Activated naive CD4-positive, alpha-beta T cell treated with anti-CD3 and anti-CD28 coated beads, Interleukin-2, amount 10 ng/mL, durations not matched to agents 7 days and 5 days (primary cell): ENCODE measurements around the gene KIF3A.

Experiments
- CTCF ChIA-PET: fragments of 350-600 bp; sonication (Branson Sonifier 250); formaldehyde crosslinking; loops from one replicate; lab custom pipeline; 2021; ENCODE audit warnings: antibody characterized with exemption; lab: Charles Lee
- DNase-seq: peaks from one replicate; pipeline ENCODE4 v3.0.0-alpha.2; 2020
- H3K27ac Mint-ChIP-seq: one replicate; pipeline ENCODE4 v1.8.0; 2021; ENCODE audit warnings: mild to moderate bottlenecking, moderate library complexity, mixed read lengths
- H3K27me3 Mint-ChIP-seq: one replicate; pipeline ENCODE4 v1.8.0; 2021; ENCODE audit warnings: mild to moderate bottlenecking, mixed read lengths
- H3K36me3 Mint-ChIP-seq: one replicate; pipeline ENCODE4 v1.8.0; 2021; ENCODE audit warnings: mixed read lengths
- H3K4me1 Mint-ChIP-seq: one replicate; pipeline ENCODE4 v1.8.0; 2021; ENCODE audit warnings: mixed read lengths
- H3K4me3 Mint-ChIP-seq: one replicate; pipeline ENCODE4 v1.8.0; 2021; ENCODE audit warnings: mild to moderate bottlenecking, moderate library complexity, mixed read lengths
- H3K9me3 Mint-ChIP-seq: one replicate; pipeline ENCODE4 v1.8.0; 2021; ENCODE audit warnings: mixed read lengths

KIF3A gene

GRCh38 chr5:132753135-132753987 lies 16.0 kb upstream of the KIF3A start:
- no peak overlapping the region for H3K27ac Mint-ChIP-seq
- CTCF ChIA-PET, result interaction anchor here (0.9 to 4.4 kb wide), 9 partner anchors 14 to 253 kb away, joined by 3 to 37 read pairs (median 5); partner anchors contain the start of gene KIF3A
- H3K27me3 Mint-ChIP-seq, result peaks cover 4% of the 10 kb centered on the region
- H3K36me3 Mint-ChIP-seq, result peaks cover 2% of the 10 kb centered on the region
- H3K9me3 Mint-ChIP-seq, result no peaks in the 10 kb centered on the region
- H3K4me3 Mint-ChIP-seq, result no peak overlapping the region
- DNase-seq, result peak; percentile 36
- H3K4me1 Mint-ChIP-seq, result peaks cover 10% of the 10 kb centered on the region

- no peak overlapping the region for H3K4me3 Mint-ChIP-seq
- no peak overlapping the region for H3K27ac Mint-ChIP-seq
- no peak for DNase-seq
- peaks cover 11% of the 10 kb centered on the region for H3K27me3 Mint-ChIP-seq
- peaks cover 2% of the 10 kb centered on the region for H3K36me3 Mint-ChIP-seq
- H3K4me1 Mint-ChIP-seq, result peaks cover 14% of the 10 kb centered on the region
- CTCF ChIA-PET, result interaction anchor here (1.4 to 4.4 kb wide), 3 partner anchors 37 to 67 kb away, joined by 4 to 37 read pairs (median 5); no protein-coding TSS in a partner anchor
- H3K9me3 Mint-ChIP-seq, result no peaks in the 10 kb centered on the region
Observed at GRCh38 chr5:132752581-132753125, 15.3 kb upstream of the KIF3A start.

DNA sequence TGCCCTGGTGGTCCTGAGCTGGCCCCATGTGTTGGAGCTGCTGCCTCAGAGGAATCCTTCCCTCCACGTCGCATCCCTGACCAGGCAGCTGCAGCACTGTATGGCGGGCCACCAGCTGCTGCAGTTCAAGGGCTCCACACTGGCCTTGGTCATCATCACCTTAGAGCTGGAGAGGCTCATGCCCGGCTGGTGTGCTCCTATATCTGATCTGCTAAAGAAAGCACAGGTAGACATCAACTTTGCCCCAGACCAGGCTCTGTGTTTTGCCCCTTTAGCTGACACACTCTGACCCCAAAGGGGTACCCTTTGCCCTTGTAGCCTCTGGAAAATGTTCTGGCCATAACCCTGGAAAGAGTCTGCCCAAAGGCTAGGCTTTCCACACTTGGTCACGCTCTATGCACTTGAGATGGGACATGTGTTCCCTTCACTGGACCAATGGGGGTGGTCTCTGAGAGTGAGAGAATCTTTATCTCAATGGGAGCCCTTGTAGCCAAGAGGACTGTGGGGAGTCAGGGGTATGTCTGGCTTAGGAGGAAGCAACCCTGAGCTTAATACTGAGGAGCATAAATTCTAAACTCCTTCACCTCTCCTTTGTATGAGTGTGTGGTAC lies 14.7 kb upstream of the KIF3A start:
- H3K27ac Mint-ChIP-seq, result no peak overlapping the region
- no peak for DNase-seq
- no peaks in the 10 kb centered on the region for H3K9me3 Mint-ChIP-seq
- peaks cover 2% of the 10 kb centered on the region for H3K36me3 Mint-ChIP-seq
- CTCF ChIA-PET, result interaction anchor here (0.7 to 4.4 kb wide), 3 partner anchors 47 to 210 kb away, joined by 3 to 37 read pairs (median 4); no protein-coding TSS in a partner anchor
- H3K27me3 Mint-ChIP-seq, result peaks cover 11% of the 10 kb centered on the region
- peaks cover 14% of the 10 kb centered on the region for H3K4me1 Mint-ChIP-seq
- no peak overlapping the region for H3K4me3 Mint-ChIP-seq

DNA sequence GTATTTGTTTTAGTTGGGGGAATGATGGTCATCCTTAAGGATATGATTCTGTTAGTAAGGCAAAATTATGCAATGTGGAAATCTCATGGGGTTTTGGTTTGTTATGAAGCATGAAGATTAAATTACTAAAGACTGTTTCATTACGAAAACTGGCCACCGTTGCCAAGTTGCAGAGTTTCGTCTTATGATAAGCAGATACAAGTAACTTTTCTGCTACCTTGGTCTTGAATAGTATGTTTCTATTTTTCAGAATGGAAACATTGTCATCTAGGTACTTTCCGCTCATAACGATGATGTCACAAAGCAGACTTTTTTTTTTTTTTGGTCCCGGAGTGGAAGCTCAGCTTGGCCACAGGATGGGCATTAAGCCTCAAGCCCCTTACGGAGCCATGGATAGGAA lies 14.1 kb upstream of the KIF3A start:
- Mint-ChIP-seq H3K36me3 (peaks cover 2% of the 10 kb centered on the region), H3K27me3 (peaks cover 11% of the 10 kb centered on the region), H3K4me1 (peaks cover 16% of the 10 kb centered on the region), H3K27ac (no peak overlapping the region), H3K9me3 (no peaks in the 10 kb centered on the region), H3K4me3 (no peak overlapping the region)
- no peak for DNase-seq
- CTCF ChIA-PET, result interaction anchor here (0.7 to 4.4 kb wide), 3 partner anchors 14 to 210 kb away, joined by 3 to 37 read pairs (median 8); partner anchors contain the start of gene KIF3A

DNA sequence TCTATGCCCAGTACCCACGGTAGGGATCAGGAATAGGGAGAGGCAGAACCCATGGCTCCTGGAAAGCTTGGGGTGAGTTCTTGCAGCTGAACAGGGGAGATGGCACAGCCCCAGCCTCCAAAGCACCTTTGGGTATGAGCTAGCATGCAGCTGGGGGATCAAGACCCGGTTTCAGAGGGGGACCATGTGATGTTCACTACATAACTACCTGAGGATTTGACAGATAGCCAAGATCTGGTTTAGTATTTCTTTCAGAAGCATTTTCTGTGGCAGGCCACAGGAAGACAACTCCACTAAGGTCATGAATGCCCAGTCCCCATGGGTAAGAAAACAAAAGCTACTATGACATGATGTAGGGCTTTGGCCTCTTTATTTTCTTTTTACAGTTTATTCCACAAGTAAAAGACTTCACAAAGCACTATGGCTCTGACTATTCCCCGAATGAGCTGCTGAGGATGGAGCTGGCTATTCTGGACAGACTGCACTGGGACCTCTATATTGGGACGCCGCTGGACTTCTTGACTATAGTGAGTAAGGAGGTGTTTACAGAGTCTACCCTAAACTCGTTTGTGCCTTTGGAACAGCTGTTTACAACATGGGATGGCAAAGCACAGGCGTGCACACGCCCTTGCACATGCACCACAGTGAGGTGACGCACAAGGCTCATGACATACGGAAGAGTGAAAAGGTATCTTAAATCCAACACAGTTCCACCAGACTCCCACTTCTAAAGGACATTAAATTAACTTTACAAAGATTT lies 13.3 kb upstream of the KIF3A start:
- Mint-ChIP-seq H3K4me1 (peaks cover 19% of the 10 kb centered on the region), H3K4me3 (no peak overlapping the region)

GRCh38 chr5:132749506-132749905 lies 12.2 kb upstream of the KIF3A start:
- DNase-seq, result no peak
- Mint-ChIP-seq H3K27me3 (peaks cover 20% of the 10 kb centered on the region), H3K27ac (no peak overlapping the region), H3K36me3 (peaks cover 2% of the 10 kb centered on the region), H3K4me3 (no peak overlapping the region), H3K9me3 (no peaks in the 10 kb centered on the region), H3K4me1 (peaks cover 15% of the 10 kb centered on the region)
- CTCF ChIA-PET, result interaction anchor here (0.6 to 2.1 kb wide), 3 partner anchors 12 to 70 kb away, joined by 5 to 8 read pairs (median 6); partner anchors contain the start of gene KIF3A

More for the DNA sequence above, 13.3 kb upstream of the KIF3A start:
- Mint-ChIP-seq H3K27ac (no peak overlapping the region), H3K9me3 (no peaks in the 10 kb centered on the region), H3K36me3 (peaks cover 2% of the 10 kb centered on the region), H3K27me3 (peaks cover 11% of the 10 kb centered on the region)
- no peak for DNase-seq
- CTCF ChIA-PET, result interaction anchor here (1.2 to 2.1 kb wide), 2 partner anchors 13 to 69 kb away, joined by 6 to 8 read pairs; partner anchors contain the start of gene KIF3A

GRCh38 chr5:132748522-132749000 lies 11.2 kb upstream of the KIF3A start:
- CTCF ChIA-PET, result interaction anchor here (3.0 kb wide), 1 partner anchor 71 kb away, joined by 18 read pairs; no protein-coding TSS in a partner anchor
- no peak for DNase-seq
- H3K27ac Mint-ChIP-seq, result peak overlapping the region; percentile 33
- peaks cover 15% of the 10 kb centered on the region for H3K4me1 Mint-ChIP-seq
- peaks cover 20% of the 10 kb centered on the region for H3K27me3 Mint-ChIP-seq
- H3K9me3 Mint-ChIP-seq, result no peaks in the 10 kb centered on the region
- H3K36me3 Mint-ChIP-seq, result peaks cover 2% of the 10 kb centered on the region
- H3K4me3 Mint-ChIP-seq, result peak overlapping the region; percentile 21

DNA sequence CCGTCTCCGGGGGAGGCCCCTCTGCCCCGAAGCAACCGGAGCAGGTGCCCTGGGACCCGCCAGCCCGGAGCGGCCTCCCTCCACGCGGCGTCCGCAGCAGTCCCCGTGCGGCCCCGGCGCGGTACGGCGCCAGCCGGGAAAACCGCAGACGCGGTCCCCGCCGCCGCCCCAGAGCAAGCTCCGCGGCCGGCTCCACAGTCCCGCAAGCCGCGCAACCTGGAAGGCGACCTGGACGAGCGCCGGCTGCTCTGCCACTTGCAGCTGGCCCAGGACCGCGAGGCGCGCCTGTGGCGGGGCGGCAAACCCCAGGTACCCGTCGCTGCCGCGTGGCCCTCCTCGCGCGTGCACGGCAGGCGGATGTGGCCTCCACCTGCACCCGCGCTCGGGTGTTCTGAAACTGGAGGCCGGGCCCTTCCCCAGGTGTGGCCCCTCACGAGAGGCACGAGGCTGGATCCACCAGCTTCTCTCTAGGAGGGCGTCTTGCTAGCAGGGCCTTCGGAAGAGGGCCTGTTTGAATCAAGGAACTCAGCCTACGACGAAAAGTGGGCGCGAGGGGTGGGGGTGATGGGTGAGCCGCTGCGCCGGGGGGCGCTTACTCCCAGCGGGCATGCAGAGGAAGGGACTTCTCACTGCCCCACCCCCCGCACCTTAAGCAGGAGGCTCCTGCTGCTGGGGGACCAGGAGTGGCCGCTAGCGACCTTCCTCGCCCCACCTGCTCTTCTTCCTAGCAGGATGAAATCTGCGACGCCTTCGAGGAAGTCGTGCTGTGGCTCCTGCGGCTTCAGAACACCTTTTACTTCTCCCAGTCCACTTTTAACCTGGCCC lies 10.5 kb upstream of the KIF3A start:
- Mint-ChIP-seq H3K4me3 (peak overlapping the region; percentile 21), H3K4me1 (peaks cover 15% of the 10 kb centered on the region), H3K9me3 (no peaks in the 10 kb centered on the region), H3K27ac (peak overlapping the region; percentile 33), H3K36me3 (peaks cover 2% of the 10 kb centered on the region), H3K27me3 (peaks cover 25% of the 10 kb centered on the region)
- CTCF ChIA-PET, result interaction anchor here (0.7 to 3.0 kb wide), 8 partner anchors 10 to 221 kb away, joined by 3 to 18 read pairs (median 6); partner anchors contain the start of gene KIF3A
- peak; percentile 65 for DNase-seq

- DNase-seq, result peak; percentile 73
- H3K27me3 Mint-ChIP-seq, result peaks cover 32% of the 10 kb centered on the region
- no peaks in the 10 kb centered on the region for H3K9me3 Mint-ChIP-seq
- H3K4me3 Mint-ChIP-seq, result peak within 1 kb of the TSS; percentile 77
- peaks cover 2% of the 10 kb centered on the region for H3K36me3 Mint-ChIP-seq
- CTCF ChIA-PET, result interaction anchor here (0.7 to 3.0 kb wide), 11 partner anchors 8 to 221 kb away, joined by 3 to 18 read pairs (median 6); partner anchors contain the start of gene KIF3A
- H3K27ac Mint-ChIP-seq, result peak within 1 kb of the TSS; percentile 74
- H3K4me1 Mint-ChIP-seq, result peaks cover 15% of the 10 kb centered on the region
Observed at GRCh38 chr5:132746954-132747615, 9.7 kb upstream of the KIF3A start, which contains the start of gene CCNI2. TSS of gene CCNI2 (plus strand) at chr5:132747426. CDS start at chr5:132747496, 70 bp downstream.

DNA sequence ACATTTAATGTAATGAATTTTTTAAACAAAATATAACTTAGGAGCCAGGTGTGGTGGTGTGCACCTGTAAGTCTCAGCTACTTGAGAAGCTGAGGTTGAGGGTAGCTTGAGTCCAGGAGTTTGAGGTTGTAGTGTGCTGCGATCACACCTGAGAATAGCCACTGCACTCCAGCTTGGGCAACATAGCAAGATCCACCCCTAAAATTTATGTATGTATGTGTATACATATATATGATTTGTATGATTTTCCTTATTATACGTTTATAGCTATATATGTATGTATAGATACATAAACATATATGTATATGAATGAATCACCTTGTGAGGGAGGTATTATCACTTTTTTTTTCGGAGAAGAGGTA lies 9.2 kb upstream of the KIF3A start:
- H3K27me3 Mint-ChIP-seq, result peaks cover 35% of the 10 kb centered on the region
- H3K36me3 Mint-ChIP-seq, result peaks cover 2% of the 10 kb centered on the region
- CTCF ChIA-PET, result interaction anchor here (0.7 to 3.0 kb wide), 10 partner anchors 9 to 220 kb away, joined by 3 to 18 read pairs (median 6); partner anchors contain the start of gene KIF3A
- DNase-seq, result no peak
- H3K27ac Mint-ChIP-seq, result peak overlapping the region; percentile 74
- H3K4me3 Mint-ChIP-seq, result peak overlapping the region; percentile 77
- H3K9me3 Mint-ChIP-seq, result no peaks in the 10 kb centered on the region
- H3K4me1 Mint-ChIP-seq, result peaks cover 15% of the 10 kb centered on the region

DNA sequence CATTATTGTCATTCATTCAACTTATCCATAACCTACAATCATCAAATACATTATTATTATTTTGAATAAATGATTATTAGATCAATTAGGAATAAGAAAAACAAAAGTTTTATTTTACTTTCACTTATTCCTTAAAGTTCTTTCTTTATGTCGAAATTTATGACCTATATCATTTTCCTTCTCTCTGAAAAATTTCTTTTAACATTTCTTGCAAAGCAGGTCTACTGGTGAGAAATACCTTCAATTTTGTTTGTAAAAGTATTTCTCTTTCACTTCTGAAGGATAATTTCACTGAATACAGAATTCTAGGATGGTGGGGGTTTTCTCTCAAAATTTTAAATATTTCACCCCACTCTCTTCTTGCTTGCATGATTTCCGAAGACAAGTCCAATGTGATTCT lies 7.3 kb upstream of the KIF3A start:
- peaks cover 11% of the 10 kb centered on the region for H3K4me1 Mint-ChIP-seq
- no peaks in the 10 kb centered on the region for H3K36me3 Mint-ChIP-seq
- DNase-seq, result no peak
- CTCF ChIA-PET, result interaction anchor here (1.2 kb wide), 1 partner anchor 75 kb away, joined by 4 read pairs; no protein-coding TSS in a partner anchor
- H3K4me3 Mint-ChIP-seq, result no peak overlapping the region
- H3K27ac Mint-ChIP-seq, result no peak overlapping the region
- peaks cover 35% of the 10 kb centered on the region for H3K27me3 Mint-ChIP-seq
- no peaks in the 10 kb centered on the region for H3K9me3 Mint-ChIP-seq

DNA sequence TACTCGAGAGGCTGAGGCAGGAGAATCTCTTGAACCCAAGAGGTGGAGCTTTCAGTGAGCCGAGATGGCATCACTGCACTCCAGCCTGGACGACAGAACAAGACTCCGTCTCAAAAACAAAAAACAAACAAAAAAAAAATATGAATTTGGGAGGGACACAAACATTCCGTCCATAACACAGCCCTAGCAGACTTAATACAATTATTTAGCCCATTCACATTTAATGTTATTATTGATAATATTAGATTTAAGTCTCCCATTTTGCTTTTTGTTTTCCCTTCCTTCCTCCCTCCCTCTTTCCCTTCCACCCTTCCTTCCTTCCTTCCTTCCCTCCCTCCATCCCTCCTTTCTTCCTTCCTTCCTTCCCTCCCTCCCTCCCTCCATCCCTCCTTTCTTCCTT lies 5.3 kb upstream of the KIF3A start:
- CTCF ChIA-PET, result no interaction called here
- no peaks in the 10 kb centered on the region for H3K9me3 Mint-ChIP-seq
- no peaks in the 10 kb centered on the region for H3K36me3 Mint-ChIP-seq

More for the DNA sequence above, 5.3 kb upstream of the KIF3A start:
- peaks cover 24% of the 10 kb centered on the region for H3K27me3 Mint-ChIP-seq
- no peak overlapping the region for H3K27ac Mint-ChIP-seq
- no peak for DNase-seq
- H3K4me3 Mint-ChIP-seq, result no peak overlapping the region
- H3K4me1 Mint-ChIP-seq, result peaks cover 16% of the 10 kb centered on the region
